ENCODE data around the gene TTC8.
A peak's percentile ranks its signal among the peaks of the same experiment; 100 is the strongest.

Gene TTC8

GRCh38 chr14:88871429-88871828 is 47.0 kb downstream of the TTC8 start:
- no peak for DNase-seq

- no peak for DNase-seq
Measured at GRCh38 chr14:88872976-88873375, 48.5 kb downstream of the TTC8 start.

- DNase-seq, result no peak
Measured at GRCh38 chr14:88877192-88877591, 52.7 kb downstream of the TTC8 start.

- DNase-seq, result no peak
Measured at GRCh38 chr14:88879022-88879421, 54.6 kb downstream of the TTC8 start.

GRCh38 chr14:88882236-88882635 is 57.8 kb downstream of the TTC8 start:
- DNase-seq, result no peak

- no peak for DNase-seq
Measured at GRCh38 chr14:88895116-88895515, 70.7 kb downstream of the TTC8 start.

- DNase-seq, result no peak
Measured at GRCh38 chr14:88901189-88901588, 76.7 kb downstream of the TTC8 start.

GRCh38 chr14:88901991-88902390 is 77.5 kb downstream of the TTC8 start:
- no peak for DNase-seq

- no peak for DNase-seq
Measured at GRCh38 chr14:88902850-88903249, 78.4 kb downstream of the TTC8 start.

GRCh38 chr14:88904206-88904647 is 79.8 kb downstream of the TTC8 start:
- DNase-seq, result no peak

GRCh38 chr14:88904864-88905263 is 80.4 kb downstream of the TTC8 start:
- no peak for DNase-seq

- DNase-seq, result no peak
Measured at GRCh38 chr14:88908216-88908615, 83.8 kb downstream of the TTC8 start.

GRCh38 chr14:88910386-88910785 is 85.9 kb downstream of the TTC8 start:
- no peak for DNase-seq

- DNase-seq, result no peak
Measured at GRCh38 chr14:88911809-88912208, 87.4 kb downstream of the TTC8 start.

GRCh38 chr14:88914956-88915355 is 90.5 kb downstream of the TTC8 start:
- DNase-seq, result no peak

GRCh38 chr14:88919502-88919901 is 95.1 kb downstream of the TTC8 start:
- DNase-seq, result peak in 1 of 2 experiments; percentile 5
